GM23338 (cell line): ENCODE measurements around the gene UBE2L6. TPM values are rescaled to one million over a fixed set of nuclear protein-coding genes. Genes with fewer than 3 reads are reported as not detected.
A peak's percentile ranks its signal among the peaks of the same experiment; 100 is the strongest.

Experiments used
- ATAC-seq: fragments of 200-7000 bp; cut with Tn5 transposase; 3 replicates; pipeline ENCODE4 v1.9.1; 2020
- DNase-seq: peaks from one replicate; pipeline ENCODE4 v3.0.0-alpha.2; 2015; ENCODE audit warnings: low spot score
- H2AFZ ChIP-seq: fragments of 200-600 bp; sonication (generic); 2 replicates; pipeline ENCODE4 v1.8.0; 2016; ENCODE audit warnings: antibody characterized with exemption, mild to moderate bottlenecking, moderate library complexity
- H3F3A ChIP-seq: fragments of 200-600 bp; sonication (generic); replicated peaks from 2 replicates; pipeline ENCODE4 v1.8.0; 2017; ENCODE audit warnings: antibody characterized with exemption, mixed run types, low read depth
- H3K27ac ChIP-seq: fragments of 200-600 bp; sonication (generic); 2 replicates; pipeline ENCODE4 v1.6.1; 2016; ENCODE audit warnings: low read depth
- H3K27me3 ChIP-seq: fragments of 200-600 bp; sonication (generic); 2 replicates; pipeline ENCODE4 v1.8.0; 2016; ENCODE audit warnings: mild to moderate bottlenecking, mixed run types, moderate library complexity; ENCODE audit not compliant: insufficient read depth
- H3K36me3 ChIP-seq: fragments of 200-600 bp; sonication (generic); 2 replicates; pipeline ENCODE4 v1.8.0; 2016; ENCODE audit warnings: mild to moderate bottlenecking; ENCODE audit not compliant: insufficient read depth
- H3K4me1 ChIP-seq: fragments of 200-600 bp; sonication (generic); 2 replicates; pipeline ENCODE4 v1.8.0; 2016; ENCODE audit warnings: mild to moderate bottlenecking, moderate library complexity; ENCODE audit not compliant: insufficient read depth
- H3K4me2 ChIP-seq: fragments of 200-600 bp; sonication (generic); 2 replicates; pipeline ENCODE4 v1.7.1; 2017; ENCODE audit warnings: mixed run types
- H3K4me3 ChIP-seq: fragments of 200-600 bp; sonication (generic); 2 replicates; pipeline ENCODE4 v1.6.1; 2016; ENCODE audit warnings: mixed run types
- H3K79me2 ChIP-seq: fragments of 200-600 bp; sonication (generic); replicated peaks from 2 replicates; pipeline ENCODE4 v1.8.0; 2017; ENCODE audit warnings: mild to moderate bottlenecking; ENCODE audit not compliant: insufficient read depth
- H3K9me2 ChIP-seq: fragments of 200-600 bp; sonication (generic); 2 replicates; pipeline ENCODE4 v1.8.0; 2017; ENCODE audit not compliant: insufficient read depth
- H4K20me1 ChIP-seq: fragments of 200-600 bp; sonication (generic); replicated peaks from 2 replicates; pipeline ENCODE4 v1.8.0; 2017; ENCODE audit warnings: mild to moderate bottlenecking; ENCODE audit not compliant: insufficient read depth
- H3K27ac Mint-ChIP-seq: 2 replicates; pipeline ENCODE4 v1.8.0; 2020; ENCODE audit warnings: inconsistent platforms, mild to moderate bottlenecking, moderate library complexity, mixed read lengths
- H3K27me3 Mint-ChIP-seq: 3 replicates; pipeline ENCODE4 v1.8.0; 2022; ENCODE audit warnings: low read depth, mild to moderate bottlenecking, moderate library complexity, mixed read lengths, inconsistent platforms; ENCODE audit not compliant: insufficient read depth, poor library complexity
- H3K36me3 Mint-ChIP-seq: 3 replicates; pipeline ENCODE4 v1.8.0; 2021; ENCODE audit warnings: low read depth, mild to moderate bottlenecking, inconsistent platforms, moderate library complexity, mixed read lengths
- H3K4me1 Mint-ChIP-seq: 3 replicates; pipeline ENCODE4 v1.8.0; 2020; ENCODE audit warnings: mild to moderate bottlenecking, inconsistent platforms, mixed read lengths
- H3K4me3 Mint-ChIP-seq: 3 replicates; pipeline ENCODE4 v1.8.0; 2021; ENCODE audit warnings: moderate library complexity, mild to moderate bottlenecking, inconsistent platforms, mixed read lengths
- H3K9me3 Mint-ChIP-seq: 3 replicates; pipeline ENCODE4 v1.8.0; 2020; ENCODE audit warnings: moderate library complexity, mild to moderate bottlenecking, inconsistent platforms, mixed read lengths
- CREB1 ChIP-seq: fragments of 250-450 bp; sonication (Bioruptor Pico); IDR thresholded peaks from 2 replicates; pipeline ENCODE4 v1.5.0; 2020; ENCODE audit warnings: low read depth, mild to moderate bottlenecking, moderate library complexity
- EZH2 ChIP-seq: fragments of 200-600 bp; sonication (generic); IDR thresholded peaks from one replicate; pipeline ENCODE4 v1.8.0; 2017; ENCODE audit warnings: antibody characterized with exemption, mild to moderate bottlenecking, low read depth; ENCODE audit not compliant: unreplicated experiment
- EZH2phosphoT487 ChIP-seq: fragments of 200-600 bp; sonication (generic); IDR thresholded peaks from one replicate; pipeline ENCODE4 v1.8.1; 2018; ENCODE audit warnings: antibody characterized with exemption; ENCODE audit not compliant: unreplicated experiment
- JUNB ChIP-seq: IDR thresholded peaks from one replicate; pipeline ENCODE4 v1.6.1; 2016; ENCODE audit warnings: antibody characterized with exemption; ENCODE audit not compliant: unreplicated experiment
- NANOG ChIP-seq: IDR thresholded peaks from 2 replicates; pipeline ENCODE4 v1.6.1; 2016; ENCODE audit warnings: antibody characterized with exemption, borderline replicate concordance
- STAT1 ChIP-seq: IDR thresholded peaks from one replicate; pipeline ENCODE4 v1.6.1; 2016; ENCODE audit warnings: antibody characterized with exemption; ENCODE audit not compliant: unreplicated experiment
- ZNF331 ChIP-seq: fragments of 250-450 bp; sonication (Bioruptor Pico); IDR thresholded peaks from 2 replicates; pipeline ENCODE4 v1.5.0; 2020; ENCODE audit warnings: low read depth, mild to moderate bottlenecking, moderate library complexity
- polyA plus RNA-seq: library from polyadenylated mRNA; unstranded; fragments of >200 nt; fragmentation: Nextera tagmentation; extraction: Ambion mirVana; gene quantifications from 2 replicates; pipeline ENCODE4 v1.2.1, GENCODE V29; 2016
- total RNA-seq: library from RNA; depleted of rRNA; stranded (reverse); fragments of >200 nt; shearing (Covaris generic); gene quantifications from 2 replicates; pipeline ENCODE4 v1.2.3, GENCODE V29; 2014
- TF ChIP-seq, protein P1 (sequence below), 2 experiments: fragments of 200-600 bp in 1 of 2; sonication (generic) in 1 of 2; conservative IDR thresholded peaks; 2 replicates each; pipeline versions ENCODE4 v1.5.1 to v1.6.1; 2016 to 2017; ENCODE audit warnings: antibody characterized with exemption in 2 of 2, low read depth in 2 of 2, mild to moderate bottlenecking in 2 of 2, moderate library complexity in 1 of 2
- TF ChIP-seq, protein P2 (sequence below): IDR thresholded peaks from 2 replicates; pipeline ENCODE4 v1.6.1; 2016; ENCODE audit warnings: antibody characterized with exemption
- TF ChIP-seq, protein P3 (sequence below): IDR thresholded peaks from one replicate; pipeline ENCODE4 v1.6.1; 2018; ENCODE audit warnings: antibody characterized with exemption; ENCODE audit not compliant: unreplicated experiment

Gene UBE2L6
- total and polyA plus RNA-seq, 2 experiments from 2014 or later: 46.0 to 52.0 TPM

DNA sequence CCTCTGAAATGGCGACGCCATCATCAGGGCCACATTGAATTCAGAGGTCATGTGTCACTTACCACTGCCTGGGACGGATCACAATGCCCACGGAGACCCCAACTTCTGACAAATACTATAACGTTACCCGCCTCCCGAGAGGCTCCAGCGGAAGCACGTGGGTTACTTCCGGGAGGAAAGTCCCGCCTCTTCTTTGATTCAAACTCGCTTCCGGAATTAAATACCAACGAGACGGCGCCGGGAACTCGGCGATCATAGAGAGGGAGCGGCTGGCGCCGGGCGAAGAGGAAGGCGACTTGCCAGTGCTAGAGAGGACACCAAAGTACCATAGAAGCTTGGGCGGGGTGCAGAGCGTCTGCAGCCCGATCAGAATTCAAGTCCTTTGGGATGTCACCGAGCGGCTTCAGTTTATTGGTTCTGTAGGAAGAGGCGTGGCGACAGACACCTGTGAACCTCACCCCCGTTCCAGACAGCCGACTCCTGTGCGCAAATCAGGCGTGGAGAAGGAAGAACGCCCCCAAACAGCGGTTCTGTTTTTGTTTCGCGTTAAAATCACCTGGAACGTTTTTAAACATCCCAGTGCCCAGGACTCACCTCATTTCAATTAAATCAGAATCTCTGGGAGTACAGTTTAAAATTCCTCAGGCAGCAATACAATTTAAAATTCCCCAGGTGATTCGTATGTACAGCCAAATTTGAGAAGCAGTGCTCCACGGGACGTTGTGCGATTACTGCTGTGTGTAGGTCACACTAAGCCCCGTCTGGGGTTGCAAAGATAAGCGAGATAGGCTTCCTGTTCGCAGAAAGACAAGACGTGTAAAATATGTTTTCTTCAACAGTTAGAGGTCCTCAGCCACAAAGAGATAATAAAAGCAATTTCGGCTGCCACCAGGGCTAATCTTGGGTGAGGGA, 36.6 kb downstream of the UBE2L6 start, which contains the start of gene TIMM10 (continued):
- TF ChIP-seq, protein P1, sequence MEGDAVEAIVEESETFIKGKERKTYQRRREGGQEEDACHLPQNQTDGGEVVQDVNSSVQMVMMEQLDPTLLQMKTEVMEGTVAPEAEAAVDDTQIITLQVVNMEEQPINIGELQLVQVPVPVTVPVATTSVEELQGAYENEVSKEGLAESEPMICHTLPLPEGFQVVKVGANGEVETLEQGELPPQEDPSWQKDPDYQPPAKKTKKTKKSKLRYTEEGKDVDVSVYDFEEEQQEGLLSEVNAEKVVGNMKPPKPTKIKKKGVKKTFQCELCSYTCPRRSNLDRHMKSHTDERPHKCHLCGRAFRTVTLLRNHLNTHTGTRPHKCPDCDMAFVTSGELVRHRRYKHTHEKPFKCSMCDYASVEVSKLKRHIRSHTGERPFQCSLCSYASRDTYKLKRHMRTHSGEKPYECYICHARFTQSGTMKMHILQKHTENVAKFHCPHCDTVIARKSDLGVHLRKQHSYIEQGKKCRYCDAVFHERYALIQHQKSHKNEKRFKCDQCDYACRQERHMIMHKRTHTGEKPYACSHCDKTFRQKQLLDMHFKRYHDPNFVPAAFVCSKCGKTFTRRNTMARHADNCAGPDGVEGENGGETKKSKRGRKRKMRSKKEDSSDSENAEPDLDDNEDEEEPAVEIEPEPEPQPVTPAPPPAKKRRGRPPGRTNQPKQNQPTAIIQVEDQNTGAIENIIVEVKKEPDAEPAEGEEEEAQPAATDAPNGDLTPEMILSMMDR (conservative IDR thresholded peaks at IDR 0.05; ENCODE audit: low read depth in 2 of 2): no peak
- TF ChIP-seq STAT1: no peak

DNA sequence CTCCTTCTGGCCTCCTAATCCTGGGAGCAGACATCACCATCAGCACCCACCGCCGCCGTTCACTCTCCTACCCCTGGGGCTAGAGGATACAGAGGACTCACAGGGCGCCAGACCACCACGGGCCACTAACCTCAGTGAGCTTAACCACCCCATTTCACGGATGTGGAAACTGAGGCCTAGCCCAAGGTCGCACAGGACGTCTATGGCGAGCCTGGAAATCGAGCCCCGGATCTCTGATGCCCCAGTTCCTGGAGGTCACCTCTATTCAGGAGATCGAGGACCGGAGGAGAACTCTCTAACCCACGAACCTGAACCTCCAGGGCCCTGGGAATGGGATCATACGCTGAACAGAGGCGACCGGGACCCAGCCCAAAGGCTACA, 37.3 kb downstream of the UBE2L6 start:
- no peak overlapping the region for H2AFZ ChIP-seq
- H3K9me3 Mint-ChIP-seq: no peaks in the 10 kb centered on the region; the same call in 2 of the 3 replicates
- H3K27ac Mint-ChIP-seq: peak overlapping the region; percentile 92
- H3K36me3 Mint-ChIP-seq: peaks cover 25% of the 10 kb centered on the region; the same call in 2 of the 3 replicates
- H4K20me1 ChIP-seq: no peaks in the 10 kb centered on the region
- H3K4me1 ChIP-seq: peaks cover 8% of the 10 kb centered on the region; the same call in 1 of the 2 replicates
- H3K9me2 ChIP-seq: no peaks in the 10 kb centered on the region
- peaks cover 28% of the 10 kb centered on the region for H3K79me2 ChIP-seq
- peaks cover 15% of the 10 kb centered on the region for H3F3A ChIP-seq
- H3K27me3 Mint-ChIP-seq: peaks cover 5% of the 10 kb centered on the region
- H3K4me3 Mint-ChIP-seq: peak overlapping the region; percentile 90
- no peaks in the 10 kb centered on the region for H3K36me3 ChIP-seq
- peaks cover 12% of the 10 kb centered on the region for H3K4me1 Mint-ChIP-seq
- peak overlapping the region; percentile 66 for H3K4me3 ChIP-seq
- peak; percentile 14 for ATAC-seq
- H3K27me3 ChIP-seq: no peaks in the 10 kb centered on the region
- DNase-seq: no peak
- peak overlapping the region; percentile 42 for H3K27ac ChIP-seq
- H3K4me2 ChIP-seq: peak overlapping the region; percentile 94
- TF ChIP-seq, protein P1 (conservative IDR thresholded peaks at IDR 0.05; ENCODE audit: low read depth in 2 of 2): no peak
- no peak for TF ChIP-seq ZNF331 (CRISPR knock-in tag)
- TF ChIP-seq, protein P2, sequence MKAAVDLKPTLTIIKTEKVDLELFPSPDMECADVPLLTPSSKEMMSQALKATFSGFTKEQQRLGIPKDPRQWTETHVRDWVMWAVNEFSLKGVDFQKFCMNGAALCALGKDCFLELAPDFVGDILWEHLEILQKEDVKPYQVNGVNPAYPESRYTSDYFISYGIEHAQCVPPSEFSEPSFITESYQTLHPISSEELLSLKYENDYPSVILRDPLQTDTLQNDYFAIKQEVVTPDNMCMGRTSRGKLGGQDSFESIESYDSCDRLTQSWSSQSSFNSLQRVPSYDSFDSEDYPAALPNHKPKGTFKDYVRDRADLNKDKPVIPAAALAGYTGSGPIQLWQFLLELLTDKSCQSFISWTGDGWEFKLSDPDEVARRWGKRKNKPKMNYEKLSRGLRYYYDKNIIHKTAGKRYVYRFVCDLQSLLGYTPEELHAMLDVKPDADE: no peak
- no peak for TF ChIP-seq CREB1 (CRISPR knock-in tag)
- no peak for TF ChIP-seq EZH2phosphoT487
- TF ChIP-seq JUNB: no peak
- TF ChIP-seq NANOG: no peak
- TF ChIP-seq EZH2: no peak
- no peak for TF ChIP-seq STAT1
- TF ChIP-seq, protein P3, sequence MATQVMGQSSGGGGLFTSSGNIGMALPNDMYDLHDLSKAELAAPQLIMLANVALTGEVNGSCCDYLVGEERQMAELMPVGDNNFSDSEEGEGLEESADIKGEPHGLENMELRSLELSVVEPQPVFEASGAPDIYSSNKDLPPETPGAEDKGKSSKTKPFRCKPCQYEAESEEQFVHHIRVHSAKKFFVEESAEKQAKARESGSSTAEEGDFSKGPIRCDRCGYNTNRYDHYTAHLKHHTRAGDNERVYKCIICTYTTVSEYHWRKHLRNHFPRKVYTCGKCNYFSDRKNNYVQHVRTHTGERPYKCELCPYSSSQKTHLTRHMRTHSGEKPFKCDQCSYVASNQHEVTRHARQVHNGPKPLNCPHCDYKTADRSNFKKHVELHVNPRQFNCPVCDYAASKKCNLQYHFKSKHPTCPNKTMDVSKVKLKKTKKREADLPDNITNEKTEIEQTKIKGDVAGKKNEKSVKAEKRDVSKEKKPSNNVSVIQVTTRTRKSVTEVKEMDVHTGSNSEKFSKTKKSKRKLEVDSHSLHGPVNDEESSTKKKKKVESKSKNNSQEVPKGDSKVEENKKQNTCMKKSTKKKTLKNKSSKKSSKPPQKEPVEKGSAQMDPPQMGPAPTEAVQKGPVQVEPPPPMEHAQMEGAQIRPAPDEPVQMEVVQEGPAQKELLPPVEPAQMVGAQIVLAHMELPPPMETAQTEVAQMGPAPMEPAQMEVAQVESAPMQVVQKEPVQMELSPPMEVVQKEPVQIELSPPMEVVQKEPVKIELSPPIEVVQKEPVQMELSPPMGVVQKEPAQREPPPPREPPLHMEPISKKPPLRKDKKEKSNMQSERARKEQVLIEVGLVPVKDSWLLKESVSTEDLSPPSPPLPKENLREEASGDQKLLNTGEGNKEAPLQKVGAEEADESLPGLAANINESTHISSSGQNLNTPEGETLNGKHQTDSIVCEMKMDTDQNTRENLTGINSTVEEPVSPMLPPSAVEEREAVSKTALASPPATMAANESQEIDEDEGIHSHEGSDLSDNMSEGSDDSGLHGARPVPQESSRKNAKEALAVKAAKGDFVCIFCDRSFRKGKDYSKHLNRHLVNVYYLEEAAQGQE: no peak
